ENCODE measurements around the gene KIFC3.
"Not testable (repeated sequence)": the region's sequence is repeated elsewhere in the genome, so short reads cannot be mapped to it uniquely, and the experiment has no call there.

Gene KIFC3

DNA sequence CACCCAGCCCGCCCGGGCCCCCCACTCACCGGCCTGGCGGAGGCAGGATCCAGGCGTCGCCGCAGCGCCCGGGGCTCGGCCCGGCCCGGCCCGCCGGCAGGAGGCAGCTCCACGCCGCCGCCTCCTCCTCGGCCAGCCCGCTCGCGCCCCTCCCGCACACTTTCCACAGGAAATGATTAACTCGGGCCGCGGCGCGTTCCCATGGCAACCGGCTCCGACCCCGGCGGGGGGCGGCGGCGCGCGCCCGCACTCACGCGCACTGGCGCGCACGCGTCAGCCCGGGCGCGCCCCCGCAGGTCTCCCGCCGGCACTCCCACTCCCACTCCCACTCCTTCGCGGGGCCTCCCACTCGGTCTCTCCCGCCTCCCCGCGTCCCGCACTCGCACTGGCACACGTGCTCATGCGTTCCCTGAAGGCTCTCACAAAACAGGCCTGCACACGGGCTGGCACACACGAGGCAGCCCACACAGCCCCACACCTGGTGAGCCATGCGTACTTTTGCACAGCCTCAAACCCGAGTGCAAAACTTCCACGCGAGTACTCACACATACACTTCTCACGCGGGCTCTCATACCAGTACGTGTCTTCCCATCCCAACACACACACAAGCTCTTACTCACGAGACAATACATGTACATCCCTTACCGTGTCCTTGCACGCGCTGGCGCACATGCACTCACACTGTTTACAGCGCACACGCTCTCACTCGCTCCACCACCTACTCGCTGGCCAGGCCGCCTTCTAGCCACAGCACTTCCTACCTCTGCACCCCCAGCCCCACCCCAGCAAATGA lies at the start of gene KIFC3:
KIFC3 (minus strand) TSS at position 151 of the 793 bp plus-strand sequence. CDS start 4,248 bp downstream, outside the sequence.
- no peak for DNase-seq (ENCODE audit: low read depth, low spot score)

GRCh38 chr16:57848181-57848580 lies 45.9 kb upstream of the KIFC3 start:
- DNase-seq (ENCODE audit: low read depth, low spot score): no peak

DNA sequence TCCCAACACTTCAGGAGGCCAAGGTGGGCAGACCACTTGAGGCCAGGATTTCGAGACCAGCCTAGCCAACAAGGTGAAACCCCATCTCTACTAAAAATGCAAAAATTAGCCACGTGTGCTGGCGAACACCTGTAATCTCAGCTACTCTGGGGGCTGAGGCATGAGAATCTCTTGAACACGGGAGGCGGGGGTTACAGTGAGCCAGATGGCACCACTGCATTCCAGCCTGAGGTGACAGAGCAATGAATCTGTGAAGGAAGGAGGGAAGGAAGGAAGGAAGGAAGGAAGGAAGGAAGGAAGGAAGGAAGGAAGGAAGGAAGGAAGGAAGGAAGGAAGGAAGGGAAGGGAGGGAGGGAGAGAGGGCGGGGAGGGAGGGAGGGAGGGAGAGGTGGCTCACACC lies 44.6 kb upstream of the KIFC3 start:
- DNase-seq (ENCODE audit: low read depth, low spot score): not testable (repeated sequence)

- no peak for DNase-seq (ENCODE audit: low read depth, low spot score)
Observed at GRCh38 chr16:57846078-57846697, 43.9 kb upstream of the KIFC3 start.

- DNase-seq (ENCODE audit: low read depth, low spot score): no peak
Observed at GRCh38 chr16:57845115-57845514, 42.8 kb upstream of the KIFC3 start.

DNA sequence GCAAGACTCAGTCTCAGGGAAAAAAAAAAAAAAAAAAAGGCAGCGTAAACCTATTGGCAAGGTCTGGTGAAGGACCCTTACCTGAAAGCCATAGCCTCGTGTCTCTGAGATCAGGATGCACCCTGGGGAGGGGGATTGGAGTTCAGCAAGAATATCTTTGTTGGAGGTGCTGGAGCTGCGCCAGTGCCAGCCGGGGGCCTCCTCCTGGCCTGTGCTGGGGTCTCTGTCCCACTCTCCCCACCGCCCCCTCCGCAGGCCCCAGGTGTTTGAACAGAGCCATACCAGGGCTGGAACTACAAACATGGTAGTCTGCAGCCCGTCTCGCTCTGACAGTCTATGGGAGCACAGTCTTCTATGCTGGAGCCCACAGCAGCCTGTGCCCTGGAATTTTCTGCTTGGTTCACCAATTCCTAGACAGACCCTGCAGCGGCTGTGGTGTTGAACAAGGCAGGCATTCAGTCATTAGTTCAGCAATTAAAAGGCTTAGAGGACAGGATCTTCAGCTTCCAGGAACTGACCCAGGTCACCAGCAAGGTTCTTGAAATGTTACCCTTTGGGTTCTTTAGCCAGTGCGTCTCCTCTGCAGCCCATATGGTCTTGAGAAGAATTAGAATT lies 42.2 kb upstream of the KIFC3 start:
- DNase-seq (ENCODE audit: low read depth, low spot score): no peak

GRCh38 chr16:57843400-57843799 lies 41.1 kb upstream of the KIFC3 start:
- no peak for DNase-seq (ENCODE audit: low read depth, low spot score)

- DNase-seq (ENCODE audit: low read depth, low spot score): no peak
Observed at GRCh38 chr16:57842601-57843000, 40.3 kb upstream of the KIFC3 start.

DNA sequence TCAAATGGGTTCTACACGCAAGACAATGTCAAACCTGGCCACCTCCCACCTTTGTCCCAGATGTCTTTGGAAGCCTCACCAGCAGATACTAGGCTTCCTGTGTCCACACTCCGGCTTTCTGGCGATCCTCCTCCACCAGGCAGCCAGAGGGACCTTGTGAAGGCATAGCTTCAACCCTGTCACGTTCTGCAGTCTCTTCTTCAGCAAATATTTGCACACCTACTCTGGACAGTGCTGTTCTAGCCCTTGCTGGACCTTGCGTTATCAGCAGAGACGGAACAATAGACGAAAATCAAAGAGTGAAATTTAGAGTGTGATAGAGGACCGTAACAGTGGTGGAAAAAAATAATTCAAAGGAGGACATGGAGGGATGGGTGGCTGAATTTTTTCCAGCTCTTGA lies 38.5 kb upstream of the KIFC3 start:
- no peak for DNase-seq (ENCODE audit: low read depth, low spot score)

GRCh38 chr16:57838161-57838560 lies 35.9 kb upstream of the KIFC3 start:
- no peak for DNase-seq (ENCODE audit: low read depth, low spot score)

DNA sequence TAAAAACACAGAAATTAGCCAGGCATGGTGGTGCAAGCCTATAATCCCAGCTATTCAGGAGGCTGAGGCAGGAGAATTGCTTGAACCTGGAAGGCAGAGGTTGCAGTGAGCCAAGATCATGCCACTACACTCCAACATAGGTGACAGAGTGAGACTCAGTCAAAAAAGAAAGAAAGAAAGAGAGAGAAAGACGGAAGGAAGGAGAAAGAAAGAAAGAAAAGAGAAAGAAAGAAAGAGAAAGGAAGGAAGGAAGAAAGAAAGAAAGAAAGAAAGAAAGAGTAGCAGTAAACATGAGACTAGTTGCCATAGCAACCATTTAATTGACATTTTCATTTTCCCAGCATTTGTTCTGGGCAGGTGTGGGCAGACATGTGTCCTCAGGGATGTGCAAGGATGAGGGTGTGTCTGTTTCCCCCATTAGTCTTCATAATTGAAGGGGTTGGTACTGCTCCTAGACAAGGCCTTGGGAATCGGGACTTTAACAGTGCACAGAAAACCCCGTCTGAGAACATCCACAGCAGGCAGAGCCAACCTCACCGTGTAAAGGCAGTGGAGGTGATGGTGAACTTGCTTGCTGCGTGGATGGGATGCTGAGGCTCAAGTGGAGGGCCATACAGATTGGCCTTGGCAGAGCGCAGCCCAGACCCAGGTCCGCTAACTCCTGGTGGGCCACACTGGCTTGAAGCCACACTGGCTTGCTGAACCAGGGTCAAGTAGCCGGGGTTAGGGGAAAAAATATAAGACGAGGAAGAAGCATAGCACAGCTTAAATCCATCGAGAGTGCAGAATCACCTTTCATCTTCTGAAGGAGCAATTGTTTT lies 35.2 kb upstream of the KIFC3 start:
- DNase-seq (ENCODE audit: low read depth, low spot score): no peak

DNA sequence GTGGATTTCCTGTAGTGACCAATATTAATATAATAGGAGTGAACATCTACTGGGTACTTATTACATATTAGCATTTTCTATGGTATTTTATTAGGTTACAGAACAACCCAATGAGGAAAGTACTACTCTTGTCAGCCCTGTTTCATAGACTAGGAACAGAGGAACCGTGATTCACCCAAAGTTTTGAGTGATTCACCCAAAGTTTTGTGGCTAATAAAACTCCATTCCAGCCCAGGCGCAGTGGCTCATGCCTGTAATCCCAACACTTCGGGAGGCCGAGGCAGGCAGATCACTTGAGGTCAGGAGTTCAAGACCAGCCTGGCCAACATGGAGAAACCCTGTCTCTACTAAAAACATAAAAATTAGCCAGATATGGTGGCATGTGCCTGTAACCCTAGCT lies 33.1 kb upstream of the KIFC3 start:
- not testable (repeated sequence) for DNase-seq (ENCODE audit: low read depth, low spot score)

- DNase-seq (ENCODE audit: low read depth, low spot score): no peak
Observed at GRCh38 chr16:57834936-57835335, 32.6 kb upstream of the KIFC3 start.

GRCh38 chr16:57830890-57831484 lies 28.7 kb upstream of the KIFC3 start:
- peak; percentile 61 for DNase-seq (ENCODE audit: low read depth, low spot score)

GRCh38 chr16:57829969-57830360 lies 27.7 kb upstream of the KIFC3 start:
- no peak for DNase-seq (ENCODE audit: low read depth, low spot score)

DNA sequence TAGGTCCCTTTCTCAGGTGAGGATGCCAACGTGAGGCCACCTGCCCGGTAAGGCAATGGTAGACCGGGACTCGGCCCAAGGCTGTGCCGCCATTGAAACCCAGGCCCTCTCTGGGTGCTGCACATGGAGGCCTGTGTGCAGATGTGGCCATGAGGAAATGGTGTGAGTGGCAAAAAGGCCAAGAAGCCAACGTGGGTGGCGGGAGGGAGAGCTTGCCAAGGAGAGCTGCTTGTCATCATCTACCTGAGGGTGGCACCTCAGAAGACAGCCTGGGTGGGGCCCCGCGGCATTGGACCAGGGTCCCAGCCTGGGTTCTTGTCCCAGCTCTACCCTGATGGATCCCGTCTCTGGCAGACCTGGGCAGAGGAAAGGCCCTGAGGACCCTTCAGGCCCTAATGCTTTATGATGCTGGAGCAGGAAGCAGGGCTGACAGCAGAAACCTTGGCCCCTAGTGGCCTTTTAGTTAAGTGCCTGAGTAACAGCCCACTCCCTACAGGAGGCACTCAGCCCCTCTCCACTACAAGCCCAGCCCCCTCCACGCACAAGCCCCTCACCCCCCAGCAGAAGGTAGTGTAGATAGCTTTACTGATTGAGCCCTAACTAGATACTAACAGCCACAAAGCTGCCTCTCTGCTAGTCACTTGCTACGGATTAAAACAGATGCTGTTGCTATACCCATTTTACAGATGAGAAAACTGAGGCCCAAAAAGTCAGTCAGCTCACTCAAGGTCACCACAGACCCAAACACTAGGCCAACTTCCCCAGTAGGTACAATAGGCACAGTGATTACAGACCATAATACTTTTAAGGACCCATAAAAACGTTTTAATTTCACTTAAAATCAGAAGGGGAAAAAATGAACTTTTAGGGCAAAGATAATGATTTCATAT lies 26.2 kb upstream of the KIFC3 start:
- DNase-seq (ENCODE audit: low read depth, low spot score): no peak

DNA sequence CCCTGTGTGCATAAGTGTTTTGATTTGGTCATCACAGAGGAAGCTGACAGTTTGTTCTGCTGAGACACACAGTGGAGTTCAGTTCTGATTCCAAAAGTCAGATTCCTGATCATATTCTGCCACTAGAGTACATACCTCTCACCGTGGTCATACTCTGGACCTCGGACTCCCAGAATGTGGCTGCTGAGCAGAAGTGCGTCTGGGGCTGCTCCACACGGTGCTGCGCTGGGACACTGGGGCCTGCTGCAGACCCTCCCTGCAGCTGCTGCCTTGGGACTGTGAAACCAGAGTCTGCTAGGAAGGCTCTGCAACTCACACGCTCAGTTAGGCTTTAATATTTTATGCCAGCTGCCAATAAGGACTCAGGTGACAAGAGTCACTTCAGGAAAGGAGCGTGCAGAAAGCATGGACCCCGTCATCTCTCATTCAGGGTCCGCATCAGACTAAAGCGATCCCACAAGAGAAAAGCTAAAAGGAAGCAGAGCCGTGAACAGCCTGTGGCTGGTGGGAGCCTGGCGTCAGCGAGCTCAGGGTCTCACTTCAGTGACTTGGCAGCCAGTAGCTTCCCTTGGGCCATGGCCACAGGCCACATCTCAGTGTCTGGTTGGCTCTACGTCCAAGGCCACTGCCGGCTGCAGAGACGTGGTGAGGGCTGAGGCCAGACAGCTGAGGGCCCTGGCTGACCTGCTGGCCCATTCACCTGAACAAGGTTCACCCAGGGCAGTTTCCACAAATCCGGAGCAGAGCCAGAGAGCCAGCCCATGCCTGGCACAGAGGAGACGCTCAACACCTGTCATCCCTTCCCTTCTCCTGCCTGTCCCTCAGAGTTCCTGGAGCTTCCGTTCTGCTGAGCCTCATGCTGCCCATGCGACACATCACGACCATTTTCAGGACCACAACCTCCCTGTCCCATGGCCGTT lies 24.7 kb upstream of the KIFC3 start:
- DNase-seq (ENCODE audit: low read depth, low spot score): no peak

DNA sequence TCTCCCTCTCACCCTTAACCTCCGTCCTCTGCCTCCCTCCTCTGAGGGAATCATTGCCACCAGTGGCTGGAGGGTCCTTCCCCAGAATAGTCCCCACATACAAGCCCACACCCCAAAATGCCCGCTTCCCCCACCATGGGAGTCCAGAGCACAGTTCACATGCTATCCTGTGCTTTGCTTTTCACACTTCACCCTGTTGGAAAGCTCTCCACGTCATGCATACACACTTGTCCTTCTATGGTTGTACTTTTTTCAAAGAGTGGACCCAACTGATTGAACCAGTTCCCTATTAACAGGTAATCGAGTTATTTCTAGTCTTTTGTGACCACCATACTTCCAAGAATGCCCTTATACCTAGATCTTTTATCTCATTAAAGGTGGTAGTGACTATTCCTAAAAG lies 23.8 kb upstream of the KIFC3 start:
- no peak for DNase-seq (ENCODE audit: low read depth, low spot score)

- no peak for DNase-seq (ENCODE audit: low read depth, low spot score)
Observed at GRCh38 chr16:57825298-57826044, 23.2 kb upstream of the KIFC3 start.

All from brain pericyte (primary cell).